GM18858 (cell line): ENCODE results near the gene MPZL1.
"Not testable (repeated sequence)": the region's sequence is repeated elsewhere in the genome, so short reads cannot be mapped to it uniquely, and the experiment has no call there.

Source experiments
- ATAC-seq: cut with Tn5 transposase; IDR thresholded peaks from one replicate; pipeline ENCODE4 v1.9.1; 2021; ENCODE audit not compliant: unreplicated experiment

The MPZL1 gene

GRCh38 chr1:167806235-167806634, 84.5 kb downstream of the MPZL1 start:
- ATAC-seq = not testable (repeated sequence)

DNA sequence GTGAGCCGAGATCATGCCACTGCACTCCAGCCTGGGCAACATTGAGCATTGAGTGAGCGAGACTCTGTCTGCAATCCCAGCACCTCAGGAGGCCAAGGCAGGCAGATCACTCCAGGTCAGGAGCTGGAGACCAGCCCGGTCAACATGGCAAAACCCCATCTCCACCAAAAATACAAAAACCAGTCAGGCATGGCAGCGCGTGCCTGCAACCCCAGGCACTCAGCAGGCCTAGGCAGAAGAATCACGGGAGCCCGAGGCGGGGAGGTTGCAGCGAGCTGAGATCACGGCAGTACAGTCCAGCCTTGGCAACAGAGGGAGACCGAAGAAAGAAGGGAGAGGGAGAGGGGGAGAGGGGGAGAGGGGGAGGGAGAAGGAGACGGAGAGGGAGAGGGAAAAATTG, 84.9 kb downstream of the MPZL1 start:
- not testable (repeated sequence) for ATAC-seq

DNA sequence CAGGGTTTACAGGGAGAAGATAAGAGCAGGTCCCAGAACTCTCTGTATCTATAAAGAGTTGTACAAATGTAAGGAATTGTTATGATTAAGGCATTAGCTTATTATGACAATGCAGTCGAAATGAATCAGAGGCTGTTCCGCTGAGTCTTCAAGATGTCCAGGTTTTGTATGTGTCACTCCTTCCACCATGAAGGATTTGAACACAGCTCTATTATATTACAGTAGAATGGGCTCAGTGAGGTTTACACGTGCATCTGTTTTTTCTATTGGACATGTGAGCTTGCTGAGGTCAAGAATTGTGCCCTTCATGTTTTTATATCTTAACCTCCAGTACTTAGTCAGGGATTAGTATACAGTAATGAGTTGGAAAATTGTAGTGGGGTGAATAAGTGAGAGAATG, 86.3 kb downstream of the MPZL1 start:
- no peak for ATAC-seq

- ATAC-seq = no peak
Observed at GRCh38 chr1:167808690-167809089, 86.9 kb downstream of the MPZL1 start.

DNA sequence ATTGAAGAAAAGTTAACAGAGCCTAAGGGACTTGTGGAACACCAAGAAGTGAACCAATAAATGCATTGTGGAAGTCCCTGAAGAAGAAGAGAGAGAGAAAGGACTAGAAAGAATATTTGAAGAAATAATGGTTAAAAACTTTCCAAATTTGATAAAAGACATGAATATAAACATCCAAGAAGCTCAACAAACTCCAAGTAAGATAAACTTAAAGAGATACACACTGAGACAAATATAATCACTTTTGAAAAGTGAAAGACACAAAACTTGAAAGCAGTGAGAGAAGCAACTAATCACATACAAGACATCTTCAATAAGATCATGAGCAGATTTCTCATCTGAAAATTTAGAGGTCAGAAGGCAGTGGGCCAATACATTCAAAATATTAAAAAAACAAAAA, 91.2 kb downstream of the MPZL1 start:
- no peak for ATAC-seq

DNA sequence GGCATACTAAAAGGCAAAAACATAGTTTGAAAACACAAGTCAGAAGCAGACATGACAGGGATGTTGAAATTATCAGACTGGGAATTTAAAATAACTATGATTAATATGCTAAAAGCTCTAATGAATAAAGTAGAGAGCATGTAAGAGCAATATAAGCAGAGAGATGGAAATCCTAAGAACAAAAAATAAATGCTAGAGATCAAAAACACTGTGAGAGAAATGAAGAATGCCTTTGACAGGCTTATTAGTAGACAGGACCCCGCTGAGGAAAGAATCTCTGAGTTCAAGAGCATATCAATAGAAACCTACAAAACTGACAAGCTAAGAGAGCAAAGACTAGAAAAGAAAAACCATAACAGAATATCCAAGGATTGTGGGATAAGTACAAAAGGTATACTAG, 93.9 kb downstream of the MPZL1 start:
- ATAC-seq = no peak

DNA sequence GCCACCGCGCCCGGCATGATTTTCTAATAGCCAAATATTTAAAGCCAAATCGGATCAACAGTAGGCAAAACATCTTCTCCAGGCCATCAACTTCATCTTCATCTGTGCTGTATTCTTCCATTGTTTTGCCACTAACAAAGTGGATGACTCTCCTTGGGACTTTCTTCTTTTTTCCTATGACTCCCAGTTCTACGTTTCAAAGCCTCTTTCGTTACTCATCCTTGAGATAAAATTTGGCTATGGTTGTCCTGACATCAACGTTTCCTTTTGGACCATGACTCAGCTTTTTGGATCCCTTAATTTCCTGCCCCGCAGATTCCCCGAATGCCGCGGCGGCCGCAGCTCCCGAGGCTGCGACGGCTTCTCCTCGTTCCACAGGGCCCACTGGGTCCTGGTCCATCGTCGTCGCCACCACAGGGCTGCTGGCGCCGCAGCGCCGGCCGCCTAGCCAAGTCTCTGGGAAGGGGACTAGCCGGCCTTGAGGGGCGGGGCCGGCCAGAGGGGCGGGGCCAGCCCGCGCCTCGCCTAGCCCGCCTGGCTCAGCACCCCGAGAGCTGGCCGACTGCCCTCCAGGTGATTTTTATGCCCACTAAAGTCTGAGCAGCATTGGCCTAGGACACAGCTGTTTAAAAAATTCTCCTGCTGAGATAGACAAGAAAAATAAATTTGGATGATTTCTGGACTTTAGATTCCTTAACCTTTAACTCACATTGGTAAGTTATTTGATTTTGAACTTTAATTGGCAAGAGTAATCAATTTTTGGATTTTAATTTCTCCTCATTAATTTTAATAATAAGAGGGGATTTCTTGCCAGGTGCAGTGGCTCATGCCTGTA, 98.3 kb downstream of the MPZL1 start:
- ATAC-seq = no peak

DNA sequence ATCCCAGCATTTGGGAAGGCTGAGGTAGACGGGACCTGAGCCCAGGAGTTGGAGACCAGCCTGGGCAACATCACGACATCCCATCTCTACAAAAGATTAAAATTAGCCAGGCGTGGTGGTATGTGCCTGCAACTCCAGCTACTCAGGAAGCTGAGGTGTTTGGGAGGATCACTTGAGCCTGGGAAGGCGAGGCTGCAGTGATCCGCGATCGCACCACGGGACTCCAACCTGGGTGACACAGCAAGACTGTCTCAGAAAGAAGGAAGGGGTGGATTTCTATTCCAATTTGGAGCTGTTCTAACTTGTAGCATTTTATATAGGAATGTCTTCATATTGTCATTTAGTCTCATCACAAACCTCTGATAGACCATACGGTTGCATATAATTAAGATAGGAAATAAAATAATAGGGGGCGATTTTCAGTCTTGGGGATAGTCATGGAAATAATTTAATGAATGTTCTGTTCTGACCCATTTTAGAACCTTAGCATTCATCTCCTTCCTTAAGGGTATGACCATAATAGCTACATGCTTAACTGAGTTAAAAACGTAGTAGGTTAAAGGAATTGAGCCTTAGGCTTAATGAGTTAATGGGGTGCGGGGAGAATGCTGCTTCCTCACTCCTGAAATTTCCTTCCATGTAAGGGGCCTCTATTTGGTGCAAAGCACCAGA, 99.0 kb downstream of the MPZL1 start:
- ATAC-seq = no peak

DNA sequence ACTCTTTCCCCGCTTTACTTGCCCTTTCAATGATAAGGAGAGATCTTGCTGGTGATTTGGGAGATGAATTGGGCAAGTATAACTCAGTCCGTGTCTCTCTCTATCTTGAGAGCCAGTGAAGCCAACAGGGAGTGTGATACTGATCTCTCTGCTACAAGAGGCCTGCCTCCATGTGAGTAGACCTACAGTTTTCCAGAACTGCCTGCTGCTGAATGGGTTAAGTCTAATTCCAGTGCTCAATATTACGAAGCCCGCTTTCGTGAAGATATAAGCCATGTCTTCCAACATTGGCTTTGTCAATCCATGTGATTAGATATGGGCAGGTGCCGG, 99.5 kb downstream of the MPZL1 start:
- ATAC-seq = no peak

- no peak for ATAC-seq
Observed at GRCh38 chr1:167821969-167822685, 100.3 kb downstream of the MPZL1 start.

GRCh38 chr1:167824163-167824794, 102.5 kb downstream of the MPZL1 start:
- no peak for ATAC-seq

- no peak for ATAC-seq
Observed at GRCh38 chr1:167825419-167826079, 103.8 kb downstream of the MPZL1 start.

DNA sequence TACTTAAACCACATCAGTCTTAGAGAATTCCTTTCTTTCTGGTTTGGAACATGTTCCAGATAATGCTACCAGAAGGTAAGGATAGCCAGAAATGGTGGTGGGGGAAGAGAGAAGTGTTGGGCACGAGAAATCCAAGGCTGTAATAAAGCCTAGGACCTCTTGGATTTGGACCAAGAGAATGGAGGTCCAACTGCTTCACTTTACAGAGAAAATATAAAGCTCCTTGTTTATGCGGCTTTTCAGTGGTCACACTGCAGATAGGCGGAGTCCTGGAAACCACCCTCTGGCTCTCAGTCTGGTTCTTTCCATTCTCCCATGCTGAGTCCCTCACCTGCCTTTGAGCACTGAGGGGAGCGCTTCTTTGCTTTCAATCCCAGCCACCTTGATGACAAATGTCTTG, 104.3 kb downstream of the MPZL1 start:
- ATAC-seq = no peak

DNA sequence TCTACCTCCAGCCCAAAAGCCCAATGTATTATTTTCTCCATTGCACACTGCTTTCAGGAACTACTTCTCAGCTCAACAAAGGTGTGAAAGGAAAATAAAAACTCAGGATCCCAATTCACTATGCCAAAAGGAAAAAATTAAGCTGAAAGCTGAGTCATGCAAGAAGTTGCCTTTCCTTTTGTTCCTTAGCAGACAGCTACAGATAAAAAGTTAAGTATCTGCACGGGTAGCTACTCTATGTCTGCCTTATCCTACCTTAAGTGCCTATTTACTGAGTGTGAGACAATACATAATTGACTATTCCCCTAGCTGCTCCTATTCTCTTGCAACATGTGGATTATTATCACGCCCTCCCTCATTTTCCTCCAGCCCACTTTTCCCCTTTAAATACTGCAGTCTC, 108.1 kb downstream of the MPZL1 start:
- ATAC-seq = no peak

DNA sequence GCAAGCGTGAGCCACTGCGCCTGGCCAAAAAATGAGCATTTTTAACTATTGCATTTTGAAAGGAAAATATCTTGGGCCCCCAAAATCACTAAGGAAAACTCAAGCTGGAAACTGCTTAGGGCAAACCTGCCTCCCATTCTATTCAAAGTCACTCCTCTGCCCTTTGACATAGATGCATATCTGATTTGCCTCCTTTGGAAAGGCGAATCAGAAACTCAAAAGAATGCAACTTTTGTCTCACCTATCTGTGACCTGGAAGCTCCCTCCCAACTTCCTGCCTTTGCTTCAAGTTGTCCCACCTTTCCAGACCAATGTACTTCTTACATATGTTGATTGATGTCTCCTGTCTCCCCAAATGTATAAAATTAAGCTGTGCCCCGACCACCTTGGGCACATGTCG, 108.9 kb downstream of the MPZL1 start:
- ATAC-seq = not testable (repeated sequence)

GRCh38 chr1:167832693-167833092, 110.9 kb downstream of the MPZL1 start:
- no peak for ATAC-seq

- ATAC-seq = no peak
Observed at GRCh38 chr1:167833904-167834303, 112.1 kb downstream of the MPZL1 start.

GRCh38 chr1:167836197-167836596, 114.4 kb downstream of the MPZL1 start:
- ATAC-seq = no peak

DNA sequence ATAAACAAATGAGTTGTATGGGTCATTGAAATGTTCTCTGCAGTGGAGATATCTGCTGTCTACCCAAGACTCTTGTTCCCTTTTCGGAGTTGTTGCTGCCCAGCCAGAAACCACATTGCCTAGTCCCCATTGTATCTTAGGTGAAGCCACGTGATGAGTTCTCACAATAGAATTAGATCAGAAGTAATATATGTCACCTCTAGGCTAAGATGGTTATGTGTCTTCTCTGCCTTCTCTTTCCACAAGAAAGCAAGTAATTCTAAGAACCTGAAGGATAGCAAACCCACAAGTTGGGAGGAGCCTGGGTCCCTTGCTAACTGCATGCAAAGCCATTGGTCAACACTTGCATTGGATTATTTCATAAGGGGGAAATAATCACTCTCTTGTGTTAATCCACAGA, 115.5 kb downstream of the MPZL1 start:
- ATAC-seq = no peak

DNA sequence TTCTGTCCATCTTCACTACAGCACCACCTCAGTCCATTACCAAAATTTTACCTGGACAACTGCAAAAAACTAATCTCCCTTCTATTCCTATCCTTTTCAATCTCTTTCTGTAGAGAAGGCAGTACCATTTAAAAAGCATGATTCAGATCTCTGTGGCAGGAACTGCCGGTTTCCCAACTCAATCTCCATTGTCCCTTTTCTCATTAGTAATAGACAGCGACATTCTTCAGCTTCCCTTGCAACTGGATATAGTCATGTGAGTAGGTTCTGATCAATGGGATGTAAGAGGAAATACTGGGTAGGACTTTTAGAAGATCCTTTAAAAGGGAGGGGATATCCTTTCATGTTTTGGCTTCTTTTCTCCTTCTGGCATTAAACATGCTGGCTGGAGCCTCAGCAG, 117.2 kb downstream of the MPZL1 start:
- ATAC-seq = no peak
